Cardiac muscle cell (in vitro differentiated cells and primary cell): Measurements from ENCODE around the gene ENG. TPM values are rescaled to one million over a fixed set of nuclear protein-coding genes. Genes with fewer than 3 reads are reported as not detected.

Experiments
- DNase-seq, 2 donors: peaks; one replicate each; pipeline versions ENCODE4 v3.0.0 to v3.0.0-alpha.2; 2010 to 2017; ENCODE audit warnings: low read depth in 1 of 2, low spot score in 1 of 2
- H3K27ac ChIP-seq: fragments of 200-600 bp; sonication (generic); 2 replicates; pipeline ENCODE4 v1.5.1; 2016
- H3K27me3 ChIP-seq: fragments of 200-600 bp; sonication (generic); 2 replicates; pipeline ENCODE4 v1.6.0; 2016; ENCODE audit warnings: control low read depth
- H3K36me3 ChIP-seq: fragments of 200-600 bp; sonication (generic); 2 replicates; pipeline ENCODE4 v1.5.1; 2016; ENCODE audit warnings: control low read depth
- H3K4me1 ChIP-seq: fragments of 200-600 bp; sonication (generic); 2 replicates; pipeline ENCODE4 v1.8.1; 2017; ENCODE audit warnings: low read depth, mild to moderate bottlenecking, mixed run types
- H3K4me3 ChIP-seq: fragments of 200-600 bp; sonication (generic); 2 replicates; pipeline ENCODE4 v1.5.1; 2016; ENCODE audit warnings: mild to moderate bottlenecking
- H3K9me3 ChIP-seq: fragments of 200-600 bp; sonication (generic); 2 replicates; pipeline ENCODE4 v1.5.1; 2017; ENCODE audit warnings: low read depth, mild to moderate bottlenecking, control low read depth
- CTCF ChIP-seq: IDR thresholded peaks from 2 replicates; pipeline ENCODE4 v1.5.1; 2012; ENCODE audit warnings: low read depth, mild to moderate bottlenecking, low read length
- polyA plus RNA-seq: library from polyadenylated mRNA; unstranded; fragments of >200 nt; fragmentation: Nextera tagmentation; extraction: Ambion mirVana; gene quantifications from 2 replicates; pipeline ENCODE4 v1.2.1, GENCODE V29; 2016
- total RNA-seq: library from RNA; depleted of rRNA; stranded (reverse); fragments of >200 nt; gene quantifications from 2 replicates; pipeline ENCODE4 v1.2.3, GENCODE V29; 2016

Gene ENG
- total and polyA plus RNA-seq, 2 experiments from 2014 or later = 12.6 to 15.8 TPM

GRCh38 chr9:127897193-127897692 lies 42.8 kb upstream of the ENG start:
- no peak for TF ChIP-seq CTCF

GRCh38 chr9:127896395-127897192 lies 42.1 kb upstream of the ENG start:
- Histone ChIP-seq H3K9me3 (no peaks in the 10 kb centered on the region), H3K27me3 (no peaks in the 10 kb centered on the region), H3K4me3 (peak overlapping the region; percentile 18), H3K27ac (peak overlapping the region; percentile 97), H3K36me3 (peaks cover 30% of the 10 kb centered on the region), H3K4me1 (peaks cover 13% of the 10 kb centered on the region)
- no peak for TF ChIP-seq CTCF
- no peak for DNase-seq

More at GRCh38 chr9:127897193-127897692, 42.8 kb upstream of the ENG start:
- Histone ChIP-seq H3K4me1 (peaks cover 13% of the 10 kb centered on the region), H3K9me3 (no peaks in the 10 kb centered on the region), H3K36me3 (peaks cover 30% of the 10 kb centered on the region), H3K27ac (peak overlapping the region; percentile 97), H3K27me3 (no peaks in the 10 kb centered on the region), H3K4me3 (peak overlapping the region; percentile 18)
- peak; percentile 93 for DNase-seq

- H3K9me3 ChIP-seq = no peaks in the 10 kb centered on the region
- H3K4me1 ChIP-seq = peaks cover 13% of the 10 kb centered on the region
- H3K27ac ChIP-seq = peak overlapping the region; percentile 97
- peaks cover 30% of the 10 kb centered on the region for H3K36me3 ChIP-seq
- DNase-seq = no peak
- H3K4me3 ChIP-seq = no peak overlapping the region
- no peak for TF ChIP-seq CTCF
- no peaks in the 10 kb centered on the region for H3K27me3 ChIP-seq
Measured at GRCh38 chr9:127895811-127896210, 41.4 kb upstream of the ENG start.

- no peak overlapping the region for H3K27ac ChIP-seq
- H3K4me1 ChIP-seq = peaks cover 10% of the 10 kb centered on the region
- no peaks in the 10 kb centered on the region for H3K9me3 ChIP-seq
- H3K4me3 ChIP-seq = no peak overlapping the region
- TF ChIP-seq CTCF = no peak
- peaks cover 35% of the 10 kb centered on the region for H3K36me3 ChIP-seq
- DNase-seq = no peak
- no peaks in the 10 kb centered on the region for H3K27me3 ChIP-seq
Measured at GRCh38 chr9:127893392-127893791, 38.9 kb upstream of the ENG start.

GRCh38 chr9:127892831-127893230 lies 38.4 kb upstream of the ENG start:
- no peaks in the 10 kb centered on the region for H3K27me3 ChIP-seq
- no peak for DNase-seq

More at GRCh38 chr9:127892831-127893230, 38.4 kb upstream of the ENG start:
- H3K4me1 ChIP-seq = peaks cover 13% of the 10 kb centered on the region
- H3K4me3 ChIP-seq = no peak overlapping the region
- peaks cover 35% of the 10 kb centered on the region for H3K36me3 ChIP-seq
- no peak overlapping the region for H3K27ac ChIP-seq
- no peaks in the 10 kb centered on the region for H3K9me3 ChIP-seq
- TF ChIP-seq CTCF = no peak
